ENCODE measurements around the gene SAMD15. TPM values are rescaled to one million over a fixed set of nuclear protein-coding genes. Genes with fewer than 3 reads are reported as not detected.

SAMD15 gene
- total RNA-seq, 1 experiment from 2014 or later = 1.2 TPM

GRCh38 chr14:77364146-77364545 is 13.0 kb upstream of the SAMD15 start:
- no peak overlapping the region for H2AFZ ChIP-seq (ENCODE audit: low read length)
- no TSS peak for BruUV-seq (replicated peaks)
- ChIA-PET CTCF (no interaction called here), POLR2A (ENCODE audit: unreplicated experiment) (no interaction called here)
- DNase-seq = no peak
- no peak for ATAC-seq
- no peaks in the 10 kb centered on the region for H3K9me3 ChIP-seq (ENCODE audit: low read length)
- no peak overlapping the region for H3K9ac ChIP-seq (ENCODE audit: low read length)
- no peaks in the 10 kb centered on the region for H3F3A ChIP-seq (ENCODE audit: low read length, unreplicated experiment)
- no peaks in the 10 kb centered on the region for H3K4me1 ChIP-seq (ENCODE audit: insufficient read depth, low read length)
- TF ChIP-seq EZH2 (IDR thresholded peaks at IDR 0.05; ENCODE audit: low read length, unreplicated experiment) (no peak), EZH2phosphoT487 (IDR thresholded peaks at IDR 0.05; ENCODE audit: borderline replicate concordance, low read length) (no peak), CTCF (conservative IDR thresholded peaks at IDR 0.05; ENCODE audit: low read depth, low read length) (no peak)
- no peak overlapping the region for H3K4me3 ChIP-seq (ENCODE audit: low read length)
- H4K20me1 ChIP-seq (ENCODE audit: low read length) = no peaks in the 10 kb centered on the region
- H3K27ac ChIP-seq (ENCODE audit: low read length) = no peak overlapping the region
- no peak overlapping the region for H3K4me2 ChIP-seq (ENCODE audit: low read length)
- H3K79me2 ChIP-seq (ENCODE audit: low read length) = no peaks in the 10 kb centered on the region
- no peaks in the 10 kb centered on the region for H3K9me2 ChIP-seq (replicated peaks; ENCODE audit: low read length)
- intact Hi-C loops (cut with micrococcal nuclease) = no loop called here
- H3K36me3 ChIP-seq (ENCODE audit: low read depth, low read length) = no peaks in the 10 kb centered on the region
- H3K27me3 ChIP-seq (ENCODE audit: low read length) = no peaks in the 10 kb centered on the region

GRCh38 chr14:77369285-77369684 is 7.9 kb upstream of the SAMD15 start:
- H3K36me3 ChIP-seq (ENCODE audit: low read depth, low read length) = no peaks in the 10 kb centered on the region
- ChIA-PET CTCF (no interaction called here), POLR2A (ENCODE audit: unreplicated experiment) (no interaction called here)
- no peak for ATAC-seq
- no peak for DNase-seq
- no peaks in the 10 kb centered on the region for H3K27me3 ChIP-seq (ENCODE audit: low read length)
- H3K9ac ChIP-seq (ENCODE audit: low read length) = no peak overlapping the region
- peaks cover 12% of the 10 kb centered on the region for H3K79me2 ChIP-seq (ENCODE audit: low read length)
- H3K4me1 ChIP-seq (ENCODE audit: insufficient read depth, low read length) = peaks cover 11% of the 10 kb centered on the region; the same call in 1 of the 2 replicates
- H3K4me2 ChIP-seq (ENCODE audit: low read length) = no peak overlapping the region
- intact Hi-C loops (cut with micrococcal nuclease) = no loop called here
- H3F3A ChIP-seq (ENCODE audit: low read length, unreplicated experiment) = no peaks in the 10 kb centered on the region
- H3K4me3 ChIP-seq (ENCODE audit: low read length) = no peak overlapping the region
- H3K9me3 ChIP-seq (ENCODE audit: low read length) = no peaks in the 10 kb centered on the region
- no peak for TF ChIP-seq EZH2 (IDR thresholded peaks at IDR 0.05; ENCODE audit: low read length, unreplicated experiment)
- no peak for TF ChIP-seq EZH2phosphoT487 (IDR thresholded peaks at IDR 0.05; ENCODE audit: borderline replicate concordance, low read length)
- no peak for TF ChIP-seq CTCF (conservative IDR thresholded peaks at IDR 0.05; ENCODE audit: low read depth, low read length)
- no peaks in the 10 kb centered on the region for H4K20me1 ChIP-seq (ENCODE audit: low read length)
- no TSS peak for BruUV-seq (replicated peaks)
- no peak overlapping the region for H2AFZ ChIP-seq (ENCODE audit: low read length)
- H3K9me2 ChIP-seq (replicated peaks; ENCODE audit: low read length) = no peaks in the 10 kb centered on the region
- no peak overlapping the region for H3K27ac ChIP-seq (ENCODE audit: low read length)

GRCh38 chr14:77372304-77372841 is 4.8 kb upstream of the SAMD15 start:
- Histone ChIP-seq H3K4me1 (ENCODE audit: insufficient read depth, low read length) (peaks cover 22% of the 10 kb centered on the region), H3K4me2 (ENCODE audit: low read length) (no peak overlapping the region), H4K20me1 (ENCODE audit: low read length) (no peaks in the 10 kb centered on the region), H3K9ac (ENCODE audit: low read length) (no peak overlapping the region), H3K9me2 (replicated peaks; ENCODE audit: low read length) (no peaks in the 10 kb centered on the region), H3K27me3 (ENCODE audit: low read length) (no peaks in the 10 kb centered on the region), H3K79me2 (ENCODE audit: low read length) (peaks cover 35% of the 10 kb centered on the region), H3K4me3 (ENCODE audit: low read length) (no peak overlapping the region), H3K27ac (ENCODE audit: low read length) (no peak overlapping the region), H3F3A (ENCODE audit: low read length, unreplicated experiment) (no peaks in the 10 kb centered on the region), H3K9me3 (ENCODE audit: low read length) (no peaks in the 10 kb centered on the region), H3K36me3 (ENCODE audit: low read depth, low read length) (no peaks in the 10 kb centered on the region), H2AFZ (ENCODE audit: low read length) (no peak overlapping the region)
- POLR2A ChIA-PET (ENCODE audit: unreplicated experiment) = no interaction called here
- no TSS peak for BruUV-seq (replicated peaks)
- intact Hi-C loops (cut with micrococcal nuclease) = no loop called here
- no peak for ATAC-seq
- CTCF ChIA-PET = no interaction called here
- TF ChIP-seq EZH2phosphoT487 (IDR thresholded peaks at IDR 0.05; ENCODE audit: borderline replicate concordance, low read length) (no peak), EZH2 (IDR thresholded peaks at IDR 0.05; ENCODE audit: low read length, unreplicated experiment) (no peak), CTCF (conservative IDR thresholded peaks at IDR 0.05; ENCODE audit: low read depth, low read length) (no peak)
- peak; percentile 57 for DNase-seq
